ENCODE data around the gene TDRD3.
"Not testable (repeated sequence)": the region's sequence is repeated elsewhere in the genome, so short reads cannot be mapped to it uniquely, and the experiment has no call there.

The TDRD3 gene

DNA sequence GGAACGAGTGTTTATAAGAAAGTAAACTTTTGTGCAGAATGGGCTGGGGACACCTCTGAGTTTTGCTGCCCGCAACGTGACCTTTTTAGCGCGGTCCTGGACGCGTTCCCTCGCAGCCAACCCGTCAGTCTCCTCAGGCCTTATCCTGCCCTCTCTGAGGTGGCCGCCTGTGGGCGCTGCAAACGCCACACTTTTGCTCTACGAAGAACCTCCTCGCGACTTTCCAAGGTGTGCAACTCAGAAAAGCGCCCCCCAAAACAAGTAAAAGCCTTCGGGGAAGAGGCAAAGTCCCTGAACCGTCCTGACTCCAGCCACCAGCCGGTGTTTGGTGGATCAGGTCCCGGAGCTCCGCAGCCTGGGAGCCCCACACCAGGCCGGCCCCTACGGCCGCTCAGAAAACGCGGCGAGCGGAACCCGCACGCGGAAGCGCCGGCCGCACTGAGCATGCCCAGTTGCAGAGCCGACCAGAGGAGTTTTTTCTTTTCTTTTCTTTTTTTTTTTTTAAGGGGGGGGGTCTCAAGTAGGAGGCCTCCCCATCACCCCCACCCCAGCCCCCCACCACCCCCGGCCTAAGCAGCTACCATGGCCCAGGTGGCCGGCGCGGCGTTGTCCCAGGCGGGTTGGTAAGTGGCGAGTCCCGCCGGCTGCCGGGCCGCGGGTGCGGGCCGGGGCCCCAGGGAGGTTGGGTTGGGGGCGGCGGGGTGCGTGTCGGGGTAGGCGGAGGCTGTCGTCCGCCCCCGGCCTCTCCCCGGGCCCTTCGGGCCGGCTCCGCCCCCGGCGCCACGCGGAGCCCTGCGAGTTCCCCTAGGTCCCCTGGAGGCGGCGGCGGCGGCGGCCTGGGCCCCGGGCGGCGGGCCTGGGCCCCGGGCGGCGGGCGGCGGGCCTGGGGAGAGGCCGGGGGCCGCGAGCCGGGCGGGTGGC is at the start of gene TDRD3:
TSS of gene TDRD3 (plus strand) at position 438 of the 921 bp plus-strand sequence. CDS start at position 583, 145 bp downstream.
- peak within 1 kb of the TSS; percentile 96 to 100 (median 99) for H3K27ac ChIP-seq
- H3K4me3 ChIP-seq, result peak within 1 kb of the TSS; percentile 62 to 90 (median 75)

DNA sequence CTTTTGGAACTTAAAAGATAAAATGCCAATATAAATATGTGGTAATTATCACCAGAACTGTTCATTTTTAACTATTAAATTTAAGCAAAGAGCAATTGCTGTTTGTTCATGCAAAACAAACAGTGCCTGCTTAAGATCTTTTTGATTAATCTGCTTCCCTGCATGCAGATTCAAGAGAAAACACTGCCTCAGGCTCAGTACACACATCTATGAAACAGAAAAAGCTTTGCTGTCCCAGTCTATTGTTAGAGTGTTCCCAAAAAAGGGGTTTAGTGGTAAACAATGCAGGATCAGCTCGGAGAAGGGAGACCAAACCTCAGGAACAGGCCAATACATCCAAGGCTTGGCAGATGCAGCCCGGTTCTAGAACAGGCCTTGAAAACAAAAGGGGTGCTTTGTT is 49.3 kb upstream of the TDRD3 start:
- Histone ChIP-seq H3K4me3 (no peak overlapping the region), H3K27ac (no peak overlapping the region)

DNA sequence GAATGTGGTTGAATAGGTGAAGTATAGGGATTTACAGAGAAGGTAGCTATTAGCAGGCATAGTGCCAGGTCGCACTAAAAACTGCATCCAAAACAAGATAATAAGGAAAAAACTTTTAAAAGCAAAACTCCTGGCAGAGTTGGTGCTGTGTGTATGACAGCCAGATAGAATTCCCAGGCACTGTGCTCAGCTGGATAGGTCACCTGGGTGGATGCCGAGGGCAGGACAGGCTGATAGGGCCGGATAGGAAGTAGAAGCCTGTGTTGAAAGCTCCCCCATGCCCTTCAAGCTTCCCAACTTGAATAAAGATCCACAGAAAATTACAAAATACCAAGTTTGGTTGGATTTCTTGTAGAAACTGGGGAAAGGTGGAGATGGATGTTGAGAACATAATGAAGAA is 48.9 kb upstream of the TDRD3 start:
- Histone ChIP-seq H3K27ac (no peak overlapping the region), H3K4me3 (no peak overlapping the region)

DNA sequence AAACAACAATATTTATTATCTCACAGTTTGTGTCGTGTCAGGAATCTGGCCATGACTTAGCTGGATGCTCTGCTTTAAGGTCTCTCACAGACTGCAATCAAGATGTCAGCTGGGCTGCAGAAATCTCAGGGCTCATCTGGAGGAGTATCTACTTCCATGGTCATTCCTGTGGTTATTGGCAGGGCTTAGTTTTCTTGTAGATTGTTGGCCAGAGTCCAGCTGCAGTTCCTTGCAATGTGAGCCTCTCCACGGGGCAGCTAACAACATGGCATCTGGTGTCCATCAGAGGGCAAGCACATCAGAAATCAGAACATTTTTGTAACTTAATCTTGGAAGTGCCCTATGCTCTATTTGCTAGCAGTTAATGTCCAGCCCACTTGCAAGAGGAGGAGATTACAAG is 45.7 kb upstream of the TDRD3 start:
- H3K4me3 ChIP-seq, result no peak overlapping the region
- H3K27ac ChIP-seq, result no peak overlapping the region

DNA sequence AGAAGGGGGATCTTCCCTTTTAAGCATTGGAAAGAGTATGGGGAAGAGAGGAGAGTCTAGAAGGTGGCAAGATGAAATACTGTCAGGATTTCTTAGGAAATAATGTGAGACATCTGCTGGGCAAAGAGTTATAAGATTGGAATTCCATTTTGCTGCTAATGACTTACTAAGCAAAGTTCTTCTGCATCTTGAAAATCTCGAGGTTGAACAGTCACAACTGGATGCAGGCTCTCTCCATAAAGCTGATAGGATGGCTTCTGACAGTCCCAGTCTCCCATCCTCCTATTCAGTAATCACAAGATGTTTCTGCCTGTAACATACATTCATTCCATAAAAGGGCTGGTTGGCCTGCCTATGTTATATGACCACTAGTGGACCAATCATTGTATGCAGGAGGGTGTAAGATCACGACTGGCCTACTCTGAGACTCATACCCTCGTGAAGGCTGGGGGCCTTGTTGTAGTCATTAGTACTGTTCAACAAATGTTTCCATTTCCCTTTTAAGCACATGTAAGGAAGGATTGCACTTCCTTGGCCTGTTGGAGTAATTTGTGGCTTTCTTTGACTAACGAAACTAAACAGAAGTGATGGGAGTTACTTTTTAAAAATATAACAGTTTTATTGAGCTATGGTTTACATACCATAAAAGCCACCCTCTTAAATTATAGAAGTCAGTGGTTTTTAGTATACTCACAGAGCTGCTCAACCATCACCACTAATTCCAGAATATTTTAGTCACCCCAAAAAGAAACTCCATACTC is 45.0 kb upstream of the TDRD3 start:
- no peak overlapping the region for H3K4me3 ChIP-seq
- no peak overlapping the region for H3K27ac ChIP-seq

DNA sequence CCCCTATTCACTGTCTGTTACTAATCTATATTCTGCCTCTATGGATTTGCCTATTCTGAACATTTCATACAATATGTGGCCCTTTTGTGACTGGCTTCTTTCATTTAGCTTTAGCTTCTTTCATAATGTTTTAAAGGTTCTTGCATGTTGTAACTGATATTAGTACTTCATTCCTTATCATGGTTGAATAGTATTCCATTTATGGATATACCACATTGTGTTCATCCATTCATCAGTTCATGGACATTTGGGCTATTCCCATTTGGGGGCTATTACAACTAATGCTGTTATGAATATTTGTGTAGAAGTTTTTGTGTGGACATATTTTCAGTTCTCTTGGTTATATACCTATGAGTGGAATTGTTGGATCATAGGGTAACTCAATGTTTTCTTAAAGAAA is 44.4 kb upstream of the TDRD3 start:
- no peak overlapping the region for H3K27ac ChIP-seq
- H3K4me3 ChIP-seq, result no peak overlapping the region

DNA sequence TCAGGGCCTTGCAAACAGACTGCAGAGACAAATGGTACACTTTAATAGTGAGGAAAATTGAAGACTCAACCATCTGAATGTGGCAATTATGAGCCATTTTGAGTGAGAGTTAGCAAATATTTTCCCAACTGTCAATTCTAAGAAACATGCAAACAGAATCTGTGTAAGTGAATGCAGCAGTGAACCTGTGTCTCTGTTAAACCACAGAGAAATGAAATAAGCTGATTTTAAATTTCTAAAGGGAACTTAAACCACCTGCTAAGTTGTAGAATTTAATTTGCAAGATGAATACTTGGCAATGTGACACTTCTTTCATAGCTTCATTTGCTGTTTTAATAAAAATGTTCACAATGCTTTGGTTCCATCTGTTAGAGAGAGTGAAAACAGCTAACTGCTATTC is 42.0 kb upstream of the TDRD3 start:
- Histone ChIP-seq H3K27ac (no peak overlapping the region), H3K4me3 (no peak overlapping the region)

DNA sequence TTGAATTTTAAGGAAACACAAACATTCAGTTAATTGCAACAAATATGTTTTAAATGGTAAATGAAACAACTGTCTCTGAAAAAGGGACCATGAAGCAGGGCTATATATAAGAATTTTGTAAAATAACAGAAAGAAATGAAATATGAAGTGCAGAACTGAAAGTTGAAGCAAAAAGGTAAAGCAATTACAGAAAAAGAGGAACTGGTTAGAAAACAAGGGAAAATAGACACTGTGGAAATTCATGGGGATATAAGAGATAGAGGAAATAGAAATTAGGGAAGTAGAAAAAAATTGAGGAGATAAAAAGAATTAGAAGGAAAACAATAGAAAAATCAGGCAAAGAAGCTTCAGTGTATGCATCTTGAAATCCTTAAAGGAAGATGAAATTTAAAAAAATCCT is 40.0 kb upstream of the TDRD3 start:
- Histone ChIP-seq H3K4me3 (no peak overlapping the region), H3K27ac (no peak overlapping the region)

DNA sequence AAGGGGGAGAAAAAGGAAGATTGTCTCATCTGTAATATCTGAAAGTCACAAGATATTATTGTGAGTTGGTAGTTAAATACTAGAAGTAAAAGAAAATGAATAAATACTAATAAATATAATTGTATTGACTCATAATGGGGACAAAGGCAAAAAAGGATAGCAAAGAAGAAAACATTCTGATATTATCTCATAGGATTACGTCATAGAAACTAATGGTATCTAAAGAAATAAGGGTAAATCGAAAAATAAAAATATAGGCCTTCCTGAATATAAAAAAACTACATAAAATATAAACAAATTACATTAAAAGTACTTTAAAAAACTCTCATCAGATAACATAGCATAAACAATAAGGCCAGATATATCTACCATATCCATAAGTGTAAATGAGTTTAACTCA is 38.6 kb upstream of the TDRD3 start:
- Histone ChIP-seq H3K4me3 (no peak overlapping the region), H3K27ac (no peak overlapping the region)

DNA sequence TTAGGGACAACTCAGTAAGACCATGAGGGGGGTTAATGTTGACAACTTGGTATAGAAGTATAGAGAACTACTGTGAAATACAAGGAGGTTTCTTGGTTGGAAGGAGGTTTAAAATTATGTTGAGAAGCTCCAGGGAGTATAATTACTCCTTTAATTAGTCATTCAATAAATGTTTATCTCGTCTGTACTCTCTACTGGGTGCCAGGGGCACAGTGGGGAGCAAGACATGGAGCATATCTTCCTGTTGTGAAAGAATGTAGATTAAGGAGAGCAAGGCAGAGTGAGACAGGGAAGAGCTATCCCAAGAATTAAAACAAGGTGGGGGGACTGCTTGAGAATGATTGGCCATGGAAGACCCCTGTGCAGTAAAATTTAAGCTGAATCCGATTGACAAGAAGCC is 33.7 kb upstream of the TDRD3 start:
- Histone ChIP-seq H3K27ac (no peak overlapping the region), H3K4me3 (no peak overlapping the region)

DNA sequence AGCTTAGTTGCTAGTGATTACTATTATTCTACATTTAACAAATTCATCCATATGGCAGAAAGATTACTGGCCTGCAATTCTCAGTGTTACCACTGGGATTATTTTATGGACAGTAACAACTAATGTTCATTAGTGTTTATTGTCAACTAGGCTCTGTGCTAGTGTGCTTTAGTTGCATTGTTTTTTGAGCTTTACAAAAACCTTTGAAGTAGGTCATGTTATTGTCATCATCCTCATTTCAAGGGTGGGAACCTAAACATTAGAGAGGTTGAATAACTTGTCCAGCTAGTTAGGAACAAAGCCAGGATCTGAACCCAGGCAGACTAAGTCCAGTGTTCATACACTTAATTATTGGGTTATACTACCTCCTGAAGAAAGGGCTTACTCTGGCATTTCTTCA is 27.8 kb upstream of the TDRD3 start:
- Histone ChIP-seq H3K4me3 (no peak overlapping the region), H3K27ac (no peak overlapping the region)

DNA sequence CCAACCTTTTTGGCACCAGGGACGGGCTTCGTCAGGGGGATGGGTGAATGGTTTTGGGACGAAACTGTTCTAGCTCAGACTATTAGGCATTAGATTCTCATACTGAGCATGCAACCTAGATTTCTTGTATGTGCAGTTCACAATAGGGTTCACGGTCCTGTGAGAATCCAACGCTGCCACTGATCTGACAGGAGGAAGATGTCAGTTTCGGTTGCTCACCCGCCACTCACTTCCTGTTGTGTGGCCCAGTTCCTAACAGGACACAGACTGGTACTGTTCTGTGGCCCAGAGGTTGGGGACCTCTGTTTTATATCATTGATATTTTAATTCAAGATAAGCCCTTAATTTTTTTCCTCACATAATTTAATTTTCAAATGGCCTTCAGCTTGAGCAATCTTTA is 26.7 kb upstream of the TDRD3 start:
- Histone ChIP-seq H3K4me3 (no peak overlapping the region), H3K27ac (no peak overlapping the region)

DNA sequence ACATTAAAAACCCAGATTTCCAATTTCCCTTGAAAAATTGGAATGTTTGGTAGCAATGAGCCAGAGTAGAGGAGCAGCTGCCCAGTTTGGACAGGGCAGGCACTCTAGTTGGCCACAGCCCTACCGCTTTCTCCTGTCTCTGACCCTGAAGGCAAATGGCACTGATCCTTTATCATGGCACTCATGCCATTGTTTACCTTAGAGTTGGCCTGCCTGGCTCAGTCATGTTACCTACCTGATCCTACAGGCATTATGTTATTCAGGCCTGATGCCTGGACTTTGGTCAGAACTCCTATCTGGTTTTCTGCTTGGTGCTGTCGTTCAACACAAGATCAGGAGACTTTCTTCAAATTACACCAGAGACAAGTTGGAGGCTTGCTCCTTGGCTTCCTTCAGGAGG is 24.9 kb upstream of the TDRD3 start:
- no peak overlapping the region for H3K4me3 ChIP-seq
- no peak overlapping the region for H3K27ac ChIP-seq

DNA sequence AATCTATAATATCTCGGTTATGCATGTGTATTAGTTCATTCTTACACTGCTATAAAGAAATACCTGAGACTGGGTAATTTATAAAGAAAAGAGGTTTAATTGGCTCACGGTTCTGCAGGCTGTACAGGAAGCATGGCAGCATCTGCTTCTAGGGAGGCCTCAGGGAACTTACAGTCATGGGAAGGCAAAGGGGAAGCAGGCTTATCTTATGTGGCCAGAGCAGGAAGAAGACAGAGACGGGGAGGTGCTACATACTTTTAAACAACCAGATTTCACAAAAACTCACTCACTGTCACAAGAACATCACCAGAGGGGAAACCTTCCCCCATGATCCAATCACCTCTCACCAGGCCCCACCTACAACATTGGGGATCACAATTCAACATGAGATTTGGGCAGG is 17.7 kb upstream of the TDRD3 start:
- not testable (repeated sequence) for H3K4me3 ChIP-seq, H3K27ac ChIP-seq

DNA sequence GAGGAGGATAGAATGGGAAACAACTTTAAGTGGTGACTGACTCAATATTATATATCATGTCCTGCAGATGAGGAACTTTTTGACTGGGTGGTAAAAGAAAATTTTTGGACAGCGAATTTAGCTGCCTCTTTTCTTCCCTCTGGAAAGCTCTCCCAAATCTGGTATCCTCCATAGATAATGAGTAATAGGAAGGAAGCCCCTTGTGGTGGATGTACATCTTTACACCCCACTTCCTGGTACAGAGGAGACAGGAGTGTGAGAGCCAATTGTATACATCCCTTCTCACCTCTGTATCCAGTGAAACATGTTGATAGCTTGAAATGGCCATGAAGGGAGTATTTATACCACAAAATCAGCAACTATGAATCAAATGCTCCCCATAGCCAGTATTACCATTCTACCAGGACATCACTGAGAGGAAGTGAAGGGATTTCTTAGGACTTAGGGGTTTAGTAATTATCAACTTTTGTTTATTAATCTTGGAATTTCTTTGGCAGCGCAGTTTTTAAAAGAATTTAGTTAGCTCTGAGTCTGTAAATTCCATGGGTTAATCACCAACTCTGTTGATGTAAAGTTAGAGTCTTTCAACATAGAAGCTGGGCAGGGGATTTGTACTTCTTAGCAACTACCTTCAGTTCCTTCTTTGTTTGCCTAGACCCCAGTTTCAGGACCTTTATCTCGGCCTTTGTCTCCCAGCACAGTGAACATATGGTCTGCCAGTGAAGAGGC is 17.0 kb upstream of the TDRD3 start:
- no peak overlapping the region for H3K27ac ChIP-seq
- H3K4me3 ChIP-seq, result no peak overlapping the region

DNA sequence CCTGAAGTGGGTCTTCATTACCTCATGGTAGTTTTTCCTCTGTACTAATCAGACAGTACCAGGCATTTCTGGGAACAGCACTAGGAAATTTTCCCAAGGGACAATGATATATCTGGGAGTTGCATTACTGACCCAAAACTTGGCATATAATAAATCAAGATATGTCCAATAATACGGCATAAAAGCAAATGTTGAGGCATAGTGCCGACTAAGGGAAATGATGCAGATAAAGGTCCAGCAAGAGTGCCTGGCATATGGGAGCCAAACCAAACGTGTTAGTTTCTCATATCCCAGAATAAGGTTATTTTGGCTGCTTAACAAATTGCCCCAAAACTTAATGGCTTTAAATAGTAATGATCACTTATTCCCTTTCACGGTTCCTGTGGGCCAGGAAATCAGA is 12.1 kb upstream of the TDRD3 start:
- no peak overlapping the region for H3K4me3 ChIP-seq

DNA sequence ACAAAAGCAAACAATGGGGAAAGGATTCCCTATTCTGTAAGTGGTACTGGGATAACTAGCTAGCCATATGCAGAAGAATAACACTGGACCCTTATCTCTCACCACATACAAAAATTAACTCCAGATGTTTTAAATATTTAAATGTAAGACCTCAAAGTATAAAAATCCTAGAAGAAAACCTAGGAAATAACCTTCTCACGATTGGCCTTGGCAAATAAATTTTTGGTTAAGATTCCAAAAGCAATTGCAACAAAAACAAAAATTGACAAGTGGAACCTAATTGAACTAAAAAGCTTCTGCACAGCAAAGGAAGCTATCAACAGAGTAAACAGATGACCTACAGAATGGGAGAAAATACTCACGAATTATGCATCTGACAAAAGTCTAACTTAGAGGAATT is 10.8 kb upstream of the TDRD3 start:
- no peak overlapping the region for H3K27ac ChIP-seq
- H3K4me3 ChIP-seq, result no peak overlapping the region

More for the DNA sequence above, 12.1 kb upstream of the TDRD3 start:
- no peak overlapping the region for H3K27ac ChIP-seq

DNA sequence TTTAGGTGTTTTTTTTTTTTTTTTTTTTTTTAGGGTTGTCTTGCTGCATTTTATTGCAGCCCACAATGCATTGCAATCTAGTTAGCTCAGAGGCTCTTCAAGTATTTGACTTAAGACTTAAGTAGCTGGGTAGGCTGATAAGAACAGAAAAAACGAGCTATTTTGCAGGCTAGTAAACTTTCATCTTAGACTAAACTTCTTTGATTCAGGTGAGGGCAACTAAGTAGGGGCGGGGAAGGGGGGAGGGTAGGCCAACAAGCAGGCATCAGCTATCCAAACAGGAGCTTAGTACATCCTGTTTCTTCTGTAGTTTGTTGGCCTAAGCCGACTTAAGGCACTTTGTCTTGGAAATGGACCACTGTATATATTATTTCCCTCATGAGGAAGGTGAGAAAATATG is 4.9 kb upstream of the TDRD3 start:
- no peak overlapping the region for H3K27ac ChIP-seq
- H3K4me3 ChIP-seq, result no peak overlapping the region

DNA sequence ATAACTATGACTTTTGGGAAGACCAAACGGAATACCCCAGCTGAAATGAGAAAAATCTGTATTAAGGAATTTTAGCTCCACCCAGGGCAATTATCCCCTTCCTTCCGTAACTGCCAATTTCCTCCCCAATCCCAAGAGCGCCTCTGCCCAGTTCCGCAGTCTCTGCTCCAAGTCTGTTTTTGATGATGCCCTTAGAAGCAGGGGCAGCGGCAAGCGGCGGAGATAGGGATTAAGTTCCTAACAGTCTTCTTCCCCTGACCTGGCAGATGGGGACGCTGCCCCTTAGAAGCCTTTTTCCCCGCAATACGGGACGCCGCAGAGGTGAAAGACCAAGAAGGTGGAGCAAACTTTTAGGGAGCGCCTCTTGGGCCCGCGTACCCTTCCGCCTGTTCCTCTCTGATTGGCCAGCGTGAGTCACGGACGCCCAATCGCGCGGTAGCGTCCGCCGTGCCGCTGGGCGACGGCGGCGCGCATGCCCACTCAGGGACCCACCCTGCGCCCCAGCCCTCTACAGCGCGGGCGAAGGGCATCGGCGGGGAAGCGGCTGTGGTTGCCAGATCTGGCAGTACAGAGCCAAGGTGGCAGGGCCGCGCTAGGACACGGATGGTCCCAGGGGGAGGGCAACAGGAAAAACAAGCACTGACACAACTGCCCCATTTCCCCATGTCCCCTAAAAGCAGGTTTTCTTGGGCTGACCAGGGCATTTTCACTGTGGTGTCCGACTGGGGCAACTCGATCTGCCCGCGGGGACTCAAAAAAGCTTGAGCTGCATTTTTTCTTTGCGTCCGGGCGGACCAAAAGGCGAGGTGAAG is 843 bp upstream of the TDRD3 start:
- peak overlapping the region; percentile 62 to 90 (median 75) for H3K4me3 ChIP-seq
- peak overlapping the region; percentile 96 to 100 (median 99) for H3K27ac ChIP-seq

Measured in skin epidermis (tissue), 12 donors.